SHP77 (cell line): ENCODE results near the gene SF3A2.

Experiments used
- DNase-seq, 2 experiments: peaks; one replicate each; lab custom pipeline; 2025; lab: John Stamatoyannopoulos, UW

The SF3A2 gene

DNA sequence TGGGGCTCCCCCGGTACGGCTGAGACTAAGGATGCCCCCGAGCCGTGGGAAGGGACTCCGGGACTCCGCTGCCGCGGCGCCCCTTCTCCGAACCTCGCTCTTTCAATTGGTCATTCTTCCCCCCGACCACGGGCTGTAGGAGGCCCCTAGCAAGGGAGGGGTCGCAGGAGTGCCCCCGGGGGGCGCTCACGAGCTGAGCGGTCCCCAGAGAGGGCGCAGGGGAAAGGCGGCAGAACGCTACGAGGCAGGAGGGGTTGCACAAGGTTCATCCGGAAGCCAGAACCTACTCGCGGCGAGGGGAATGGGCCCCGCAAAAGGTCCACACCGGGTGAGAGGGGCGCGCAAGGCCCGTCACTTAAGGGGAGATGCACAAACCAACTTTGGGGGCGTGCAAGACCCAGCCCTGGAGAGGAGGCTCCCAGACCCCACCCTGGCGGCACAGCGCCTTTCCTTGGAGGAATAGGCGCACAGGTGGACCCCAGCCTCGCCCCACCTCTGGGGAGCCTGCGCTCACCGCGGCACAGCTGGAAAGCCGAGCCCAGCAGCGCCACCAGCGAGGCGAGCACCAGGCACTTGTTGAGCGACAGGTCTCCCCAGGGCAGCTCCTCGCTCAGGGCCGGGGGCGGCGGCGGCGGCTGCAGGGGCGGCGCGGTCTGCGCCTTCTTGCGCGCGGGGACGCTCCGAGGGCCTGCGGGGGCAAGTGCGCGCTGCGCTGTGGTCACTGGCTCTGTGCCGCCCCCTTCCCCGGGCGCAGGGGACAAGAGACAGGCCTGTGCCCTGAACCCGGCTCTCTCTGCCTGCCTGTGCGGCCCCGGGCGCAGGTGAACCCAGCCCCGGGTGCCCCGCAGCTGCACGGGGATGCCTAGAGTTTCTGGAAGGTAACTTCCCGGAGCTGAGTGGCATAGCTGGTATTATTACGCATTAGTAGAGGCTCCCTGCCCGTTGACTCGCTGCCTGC lies 16.8 kb downstream of the SF3A2 start:
- DNase-seq, result no peak

DNA sequence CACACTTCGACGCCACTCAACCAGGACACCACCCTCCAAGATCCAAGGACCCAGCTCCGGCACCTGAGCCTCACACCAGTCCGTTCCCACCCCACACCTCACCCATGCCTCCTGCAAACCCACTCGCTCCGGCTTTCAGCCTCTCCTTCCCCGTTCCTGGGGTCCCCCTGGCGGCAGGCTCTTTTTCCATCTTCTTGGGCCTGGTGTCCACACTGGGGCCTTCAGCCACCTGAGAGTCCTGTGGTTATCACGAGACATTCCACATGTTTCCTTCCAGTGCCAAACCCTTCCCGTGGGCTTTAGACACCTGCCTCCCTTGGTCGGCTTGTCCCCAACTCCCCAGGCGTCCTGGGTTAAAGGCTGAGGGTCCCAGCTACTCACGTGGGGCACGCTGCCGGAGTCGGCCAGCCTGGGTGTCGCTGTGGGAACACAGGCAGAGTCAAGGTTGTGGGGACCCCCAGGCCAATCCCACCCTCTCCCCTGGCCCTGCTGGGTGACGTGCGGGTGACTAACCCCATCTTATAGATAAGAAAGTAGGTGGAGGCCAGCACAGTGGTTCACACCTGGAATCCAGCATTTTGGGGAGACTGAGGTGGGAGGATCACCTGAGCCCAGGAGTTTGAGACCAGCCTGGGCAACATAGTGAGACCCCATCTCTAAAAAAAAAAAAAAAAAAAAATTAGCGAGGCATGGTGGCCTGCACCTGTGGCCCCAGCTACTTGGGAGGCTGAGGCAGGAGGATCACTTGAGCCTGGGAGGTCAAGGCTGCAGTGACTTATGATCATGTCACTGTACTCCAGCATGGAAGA lies 17.6 kb downstream of the SF3A2 start:
- no peak for DNase-seq

DNA sequence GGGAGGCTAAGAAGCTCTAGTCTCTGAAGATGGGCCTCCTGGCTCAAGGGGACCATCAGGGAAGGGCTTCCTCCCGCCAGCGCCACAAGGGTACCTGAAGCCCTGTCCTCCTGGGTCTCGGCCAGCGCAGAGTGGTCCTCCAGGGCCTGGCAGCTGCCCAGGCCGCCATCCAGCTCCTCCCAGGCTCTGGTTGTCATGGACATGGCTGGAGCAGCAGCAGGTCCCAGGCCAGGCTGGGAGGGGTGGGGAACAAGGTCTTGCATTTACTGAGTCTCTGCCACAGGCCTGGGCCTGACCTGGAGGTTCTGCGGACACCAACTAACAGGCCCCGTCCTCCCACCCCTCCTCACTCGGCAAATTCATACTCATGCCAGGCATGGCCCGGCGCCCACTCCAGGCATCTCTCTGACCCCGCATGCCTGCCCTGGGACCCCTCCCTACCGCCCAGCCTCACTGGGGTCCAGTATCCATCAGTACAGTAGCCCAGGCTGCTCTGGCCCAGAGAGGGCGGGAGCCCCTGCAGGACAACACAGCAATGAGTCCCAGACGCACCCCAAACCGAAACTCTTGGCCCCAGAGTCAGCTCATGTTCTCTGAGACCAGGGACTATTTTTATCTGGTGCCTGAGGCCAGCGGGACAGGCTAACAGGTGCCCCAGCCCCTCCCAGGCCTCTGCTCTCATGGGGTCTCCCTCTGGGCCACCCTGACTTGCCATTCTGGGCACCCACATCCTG lies 18.7 kb downstream of the SF3A2 start:
- no peak for DNase-seq

DNA sequence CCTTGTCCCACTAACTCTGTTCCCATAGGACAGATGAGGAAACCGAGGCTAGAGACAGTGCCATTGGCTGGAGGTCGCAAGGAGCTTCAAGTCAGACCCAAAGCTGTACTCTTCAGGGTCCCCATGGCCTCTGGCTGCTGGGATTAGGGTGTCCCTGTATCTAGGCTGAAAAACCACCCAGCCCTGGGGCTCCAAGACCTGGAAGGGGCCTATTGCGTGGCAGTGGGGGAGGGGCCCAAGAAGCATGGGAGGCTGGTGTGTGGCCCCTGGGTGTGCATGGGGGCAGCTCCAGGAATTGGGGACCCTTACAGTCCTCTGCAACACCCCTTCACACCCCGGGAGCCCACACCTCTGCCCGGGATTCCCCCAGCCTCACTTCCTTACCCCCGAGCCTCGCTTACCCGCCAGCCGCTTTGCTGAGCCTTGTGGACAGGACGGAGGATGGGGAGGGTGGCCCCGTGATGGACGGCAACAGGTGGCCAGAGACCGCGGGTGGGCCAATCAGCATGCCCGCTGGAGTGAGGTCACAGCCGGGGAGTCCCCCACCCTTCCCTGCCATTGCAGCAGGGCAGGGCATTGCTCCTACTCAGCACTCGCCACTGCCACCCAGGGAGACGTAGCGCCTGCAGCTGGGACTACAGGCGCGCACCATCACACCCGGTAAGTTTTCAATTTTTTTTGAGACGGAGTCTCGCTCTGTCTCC lies 19.5 kb downstream of the SF3A2 start, which contains the start of gene JSRP1:
TSS of gene JSRP1 (minus strand) at position 436 of the 704 bp plus-strand sequence. CDS start 1,103 bp downstream, outside the sequence.
- DNase-seq, result no peak

DNA sequence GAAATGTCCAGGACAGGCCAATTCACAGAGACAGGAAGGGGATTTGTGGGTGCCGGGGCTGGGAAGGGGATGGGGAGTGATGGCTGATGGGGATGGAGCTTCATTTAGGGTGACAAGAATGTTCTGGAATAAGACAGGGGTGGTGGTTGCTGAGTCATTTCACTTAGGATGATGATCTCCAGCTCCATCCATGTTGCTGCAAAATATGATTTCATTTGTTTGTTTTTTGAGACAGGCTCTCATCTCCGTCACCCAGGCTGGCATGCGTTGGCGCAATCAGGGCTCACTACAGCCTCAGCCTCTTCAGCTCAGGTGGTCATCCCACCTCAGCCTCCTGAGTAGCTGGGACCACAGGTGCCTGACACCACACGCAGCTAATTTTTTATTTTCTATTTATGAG lies 22.7 kb downstream of the SF3A2 start:
- DNase-seq, result peak in 1 of 2 experiments; percentile 41

DNA sequence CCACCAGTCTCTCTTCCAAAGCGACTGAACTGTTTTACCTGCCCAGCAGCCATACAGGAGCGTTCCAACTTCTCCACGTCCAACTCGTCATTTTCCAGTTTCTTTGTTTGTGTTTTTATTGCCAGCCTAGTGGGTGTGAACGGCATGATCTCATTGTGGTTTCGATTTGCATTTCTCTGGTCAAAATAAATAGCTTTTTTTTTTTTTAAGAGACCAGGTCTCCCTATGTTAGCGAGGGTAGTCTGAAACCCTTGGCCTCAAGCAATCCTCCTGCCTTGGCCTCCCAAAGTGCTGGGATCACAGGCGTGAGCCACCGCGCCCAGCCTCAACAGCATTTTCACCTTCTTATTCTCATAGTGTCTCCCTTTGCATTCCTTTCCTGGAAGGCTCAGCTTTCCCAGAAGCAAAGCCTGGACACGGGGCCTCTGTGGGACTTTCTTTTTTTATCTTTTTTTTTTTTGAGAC lies 23.7 kb downstream of the SF3A2 start:
- DNase-seq, result no peak

GRCh38 chr19:2261438-2262172 lies 25.0 kb downstream of the SF3A2 start:
- DNase-seq, result no peak

- DNase-seq, result peak; percentile 46 to 73
These were observed 29.8 kb downstream of the SF3A2 start for GRCh38 chr19:2266183-2266993.

- no peak for DNase-seq
These were observed 31.8 kb downstream of the SF3A2 start for GRCh38 chr19:2268480-2268830.

GRCh38 chr19:2268861-2269243 lies 32.2 kb downstream of the SF3A2 start:
- no peak for DNase-seq

- peak; percentile 87 to 91 for DNase-seq
These were observed 32.9 kb downstream of the SF3A2 start for GRCh38 chr19:2269244-2270156.

GRCh38 chr19:2270157-2270422 lies 33.5 kb downstream of the SF3A2 start:
- no peak for DNase-seq

DNA sequence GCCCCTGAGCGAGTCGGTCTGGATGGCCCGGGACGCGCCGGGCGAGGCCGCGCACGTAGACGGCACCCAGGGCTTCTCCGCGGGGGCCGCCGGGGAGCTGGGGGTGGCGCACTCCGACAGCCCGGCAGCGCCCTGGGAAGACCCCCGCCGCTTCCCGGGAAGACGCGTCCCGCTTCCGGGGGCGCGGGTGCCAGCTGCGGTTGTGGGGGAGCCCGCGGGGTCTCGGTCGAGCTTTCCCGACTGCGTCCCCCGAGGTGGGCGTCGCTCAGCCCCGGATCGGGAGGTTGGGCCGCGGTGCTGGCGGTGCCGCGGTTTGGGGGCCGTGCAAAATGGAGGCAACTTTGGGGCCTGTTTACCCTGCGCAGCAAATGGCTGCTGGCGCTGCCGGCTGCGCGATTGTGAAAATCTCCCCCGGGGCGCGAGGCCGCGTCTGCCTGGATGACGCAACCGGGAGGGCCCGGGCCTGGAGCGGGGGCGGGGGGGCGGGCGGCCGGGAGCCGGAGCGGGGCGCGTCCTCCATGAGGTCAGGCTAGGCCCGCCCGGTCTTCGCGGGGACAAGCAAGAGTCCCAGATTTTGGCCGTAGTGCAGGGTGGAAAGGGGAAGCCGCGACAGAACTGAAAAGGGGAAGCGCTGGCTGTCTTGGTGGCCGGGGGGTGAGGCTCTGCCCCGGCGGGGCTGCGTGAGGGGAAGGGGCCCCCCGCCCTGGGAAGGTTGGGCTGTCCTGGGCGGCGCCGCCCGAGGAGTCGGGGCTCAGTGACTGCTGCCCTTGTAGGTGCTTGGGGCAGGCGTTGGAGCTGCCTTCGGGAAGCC lies 34.0 kb downstream of the SF3A2 start:
- DNase-seq, result peak in 1 of 2 experiments; percentile 46

- DNase-seq, result no peak
These were observed 34.8 kb downstream of the SF3A2 start for GRCh38 chr19:2271234-2272103.

GRCh38 chr19:2273356-2274184 lies 36.9 kb downstream of the SF3A2 start:
- peak; percentile 53 to 83 for DNase-seq

DNA sequence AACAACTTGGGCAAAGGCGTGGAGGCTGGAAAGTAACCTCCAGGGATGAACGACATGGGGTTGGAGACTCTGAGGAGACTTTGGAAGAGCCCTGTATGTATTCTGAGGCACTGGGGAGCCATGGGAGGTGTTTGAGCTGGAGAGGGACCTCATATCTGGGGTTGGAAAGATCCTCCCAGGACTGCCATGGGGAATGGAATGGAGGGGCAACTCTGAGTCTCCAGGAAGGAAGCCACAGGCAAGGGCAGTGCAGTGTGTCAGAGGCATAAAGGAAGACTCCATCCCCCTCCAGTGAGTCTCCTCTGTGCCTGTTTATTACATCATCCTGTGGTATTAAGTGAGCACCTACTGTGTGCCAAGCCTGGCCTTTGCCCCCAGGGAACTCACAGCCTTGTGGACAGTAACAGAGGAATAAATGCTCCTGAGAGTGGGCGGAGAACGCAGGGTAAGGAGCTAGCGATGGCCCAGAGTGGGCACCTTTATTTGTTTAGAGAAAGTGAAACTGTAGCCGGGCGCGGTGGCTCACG lies 37.6 kb downstream of the SF3A2 start:
- DNase-seq, result no peak
